ENCODE measurements around the gene PKNOX2. TPM values are rescaled to one million over a fixed set of nuclear protein-coding genes. Genes with fewer than 3 reads are reported as not detected.

The PKNOX2 gene
- total RNA-seq, 1 donor from 2014 or later, result 41.8 TPM

- H3K27me3 Mint-ChIP-seq (ENCODE audit: unreplicated experiment), result peaks cover 20% of the 10 kb centered on the region
- no peak for TF ChIP-seq CTCF (IDR thresholded peaks at IDR 0.05; ENCODE audit: unreplicated experiment)
- peaks cover 58% of the 10 kb centered on the region for H3K4me1 Mint-ChIP-seq (ENCODE audit: unreplicated experiment)
- H3K9me3 Mint-ChIP-seq (ENCODE audit: unreplicated experiment), result no peaks in the 10 kb centered on the region
- peaks cover 7% of the 10 kb centered on the region for H3K36me3 Mint-ChIP-seq (ENCODE audit: low read depth, unreplicated experiment)
- no peak for DNase-seq (ENCODE audit: low spot score)
- peak overlapping the region; percentile 52 for H3K27ac Mint-ChIP-seq (ENCODE audit: unreplicated experiment)
- H3K4me3 Mint-ChIP-seq (ENCODE audit: unreplicated experiment), result peak overlapping the region; percentile 90
Measured at GRCh38 chr11:125166764-125167291, 2.3 kb downstream of the PKNOX2 start.

- Mint-ChIP-seq H3K27me3 (ENCODE audit: unreplicated experiment) (peaks cover 20% of the 10 kb centered on the region), H3K36me3 (ENCODE audit: low read depth, unreplicated experiment) (peaks cover 7% of the 10 kb centered on the region), H3K27ac (ENCODE audit: unreplicated experiment) (no peak overlapping the region), H3K4me1 (ENCODE audit: unreplicated experiment) (peaks cover 58% of the 10 kb centered on the region), H3K4me3 (ENCODE audit: unreplicated experiment) (peak overlapping the region; percentile 90), H3K9me3 (ENCODE audit: unreplicated experiment) (no peaks in the 10 kb centered on the region)
- no peak for TF ChIP-seq CTCF (IDR thresholded peaks at IDR 0.05; ENCODE audit: unreplicated experiment)
- DNase-seq (ENCODE audit: low spot score), result peak; percentile 41
Measured at GRCh38 chr11:125167292-125167953, 2.9 kb downstream of the PKNOX2 start.

- Mint-ChIP-seq H3K4me3 (ENCODE audit: unreplicated experiment) (peak overlapping the region; percentile 90), H3K27me3 (ENCODE audit: unreplicated experiment) (peaks cover 19% of the 10 kb centered on the region), H3K4me1 (ENCODE audit: unreplicated experiment) (peaks cover 54% of the 10 kb centered on the region), H3K36me3 (ENCODE audit: low read depth, unreplicated experiment) (peaks cover 8% of the 10 kb centered on the region), H3K27ac (ENCODE audit: unreplicated experiment) (peak overlapping the region; percentile 57), H3K9me3 (ENCODE audit: unreplicated experiment) (no peaks in the 10 kb centered on the region)
- no peak for TF ChIP-seq CTCF (IDR thresholded peaks at IDR 0.05; ENCODE audit: unreplicated experiment)
- no peak for DNase-seq (ENCODE audit: low spot score)
Measured at GRCh38 chr11:125167954-125168835, 3.6 kb downstream of the PKNOX2 start.

GRCh38 chr11:125168918-125169456, 4.4 kb downstream of the PKNOX2 start:
- no peak for TF ChIP-seq CTCF (IDR thresholded peaks at IDR 0.05; ENCODE audit: unreplicated experiment)
- H3K27ac Mint-ChIP-seq (ENCODE audit: unreplicated experiment), result peak overlapping the region; percentile 14
- no peak overlapping the region for H3K4me3 Mint-ChIP-seq (ENCODE audit: unreplicated experiment)
- H3K4me1 Mint-ChIP-seq (ENCODE audit: unreplicated experiment), result peaks cover 51% of the 10 kb centered on the region
- DNase-seq (ENCODE audit: low spot score), result no peak
- H3K27me3 Mint-ChIP-seq (ENCODE audit: unreplicated experiment), result peaks cover 18% of the 10 kb centered on the region
- no peaks in the 10 kb centered on the region for H3K9me3 Mint-ChIP-seq (ENCODE audit: unreplicated experiment)
- H3K36me3 Mint-ChIP-seq (ENCODE audit: low read depth, unreplicated experiment), result peaks cover 10% of the 10 kb centered on the region

Measured in endothelial cell (in vitro differentiated cells).